Ovary (tissue), 9 donors: ENCODE measurements around the gene YIPF4. TPM values are rescaled to one million over a fixed set of nuclear protein-coding genes. Genes with fewer than 3 reads are reported as not detected.

Source experiments
- DNase-seq, 5 donors: peaks; one replicate each; pipeline ENCODE4 v3.0.0-alpha.2; 2019 to 2020
- H3K27ac ChIP-seq, 2 donors: fragments of 200-600 bp; one replicate each; pipeline versions ENCODE4 v1.5.1 to v1.8.0; 2019 to 2022
- H3K27me3 ChIP-seq: fragments of 200-600 bp; one replicate; pipeline ENCODE4 v1.8.0; 2022
- H3K36me3 ChIP-seq: fragments of 200-600 bp; sonication (generic); one replicate; pipeline ENCODE4 v1.5.1; 2019
- H3K4me1 ChIP-seq: one replicate; pipeline ENCODE4 v1.8.1; 2013; ENCODE audit warnings: mild to moderate bottlenecking, moderate library complexity; ENCODE audit not compliant: insufficient read depth
- H3K4me3 ChIP-seq: fragments of 200-600 bp; sonication (generic); one replicate; pipeline ENCODE4 v1.5.1; 2017
- H3K9me3 ChIP-seq, 2 donors: fragments of 200-600 bp in 1 of 2; sonication (generic) in 1 of 2; one replicate each; pipeline versions ENCODE4 v1.5.1 to v1.8.1; 2013 to 2019; ENCODE audit warnings: mild to moderate bottlenecking in 1 of 2, moderate library complexity in 1 of 2
- CTCF ChIP-seq, 3 donors: fragments of 450-650 bp in 2 of 3; fragments of 200-600 bp in 1 of 3; IDR thresholded peaks; one replicate each; pipeline versions ENCODE4 v1.5.1 to v1.8.0; 2016 to 2022; ENCODE audit warnings: antibody characterized with exemption in 3 of 3, mild to moderate bottlenecking in 1 of 3
- EP300 ChIP-seq: sonication (generic); formaldehyde crosslinking; IDR thresholded peaks from one replicate; pipeline ENCODE4 v1.6.1; 2017; ENCODE audit warnings: antibody characterized with exemption
- POLR2A ChIP-seq: fragments of 450-650 bp; IDR thresholded peaks from one replicate; pipeline ENCODE4 v1.6.1; 2017; ENCODE audit warnings: antibody characterized with exemption, mild to moderate bottlenecking, moderate library complexity
- WGBS, 3 donors: extraction: QIAGEN DNeasy Blood & Tissue Kit in 1 of 3; methylation state at CpG; one replicate each; pipeline versions ENCODE4 v1.1.5 to v1.1.7; 2013 to 2017; 5-methylcytosine and 5-hydroxymethylcytosine counted together
- intact Hi-C, 4 donors: fragments of 100-400 bp; cut with DNase I; formaldehyde crosslinking; loops; one replicate each; pipeline versions ENCODE4 v1.11.0 to v1.15.1; 2022 to 2023
- polyA plus RNA-seq, 2 donors: library from polyadenylated mRNA; stranded (reverse); fragments of 200-250 nt in 1 of 2; fragments of 350-450 nt in 1 of 2; fragmentation: Illumina TruSeq in 1 of 2; extraction: RNeasy Lipid Tissue Mini Kit (QIAGEN cat#74804) in 1 of 2; gene quantifications; one replicate each; pipeline ENCODE4 v1.2.3, GENCODE V29; 2013 to 2014
- total RNA-seq, 7 donors: library from RNA; depleted of rRNA in 2 of 7; stranded (reverse); fragments of >200 nt in 2 of 7; fragmentation: NEBNext Ultra II Directional in 3 of 7; extraction: Animal tissue kit (Norgen Biotek cat#: 25700) in 3 of 7; gene quantifications; one replicate each; pipeline versions ENCODE4 v1.1.0 to v1.2.4, GENCODE V29; 2016 to 2023
- donor health status: DM: no; HTN: no; CAD: no; lungs with moderate emphysema.
- donor health status: DM: no; HTN: no; CAD: no.
- donor health status: Bipolar disorder and iron deficiency.
- donor health status: DM: yes; HTN: yes; CAD: no.
- donor health status: DM: no; HTN: no; CAD: no.
- donor health status: DM: yes; HTN: yes; CAD: no.

Gene YIPF4
- total and polyA plus RNA-seq, 9 donors: 10.3 to 45.0 (median 37.4) TPM

- Histone ChIP-seq H3K27me3 (no peaks in the 10 kb centered on the region), H3K4me1 (no peaks in the 10 kb centered on the region), H3K9me3 (no peaks in the 10 kb centered on the region), H3K36me3 (no peaks in the 10 kb centered on the region), H3K4me3 (no peak overlapping the region), H3K27ac (no peak overlapping the region)
- WGBS, 3 donors: 89 to 92% (median 90%) methylated on average over 5 of the region's 5 CpGs
- DNase-seq: no peak
- intact Hi-C loops: no loop called here
- no peak for TF ChIP-seq CTCF (IDR thresholded peaks at IDR 0.05)
- no peak for TF ChIP-seq EP300
- TF ChIP-seq POLR2A: no peak
Measured at GRCh38 chr2:32235315-32235714, 42.4 kb upstream of the YIPF4 start.

DNA sequence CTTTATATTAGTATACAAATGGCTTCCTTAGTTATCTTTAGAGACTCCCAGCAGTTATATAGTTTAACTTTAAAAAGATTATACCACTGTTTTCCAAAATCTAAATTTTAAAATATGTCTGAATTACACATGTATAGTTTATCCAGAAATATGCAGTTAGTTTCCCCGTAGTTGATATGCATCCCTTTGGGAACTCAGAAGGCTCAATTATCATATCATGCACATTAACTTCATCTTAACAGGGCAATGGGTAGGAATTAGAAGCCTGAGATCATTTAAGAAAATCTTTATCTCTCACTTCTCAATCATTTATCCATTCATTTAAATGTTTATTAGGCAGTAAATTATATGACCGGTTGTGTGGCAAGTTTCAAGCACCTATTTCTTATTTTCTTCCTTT, 40.2 kb upstream of the YIPF4 start:
- 93 to 95% (median 95%) methylated on average over 2 of the region's 2 CpGs for WGBS, 3 donors
- H3K4me3 ChIP-seq: no peak overlapping the region
- intact Hi-C loops: no loop called here
- no peaks in the 10 kb centered on the region for H3K9me3 ChIP-seq
- H3K36me3 ChIP-seq: no peaks in the 10 kb centered on the region
- no peak for DNase-seq
- H3K27me3 ChIP-seq: no peaks in the 10 kb centered on the region
- TF ChIP-seq POLR2A: no peak
- no peak for TF ChIP-seq EP300
- no peak for TF ChIP-seq CTCF (IDR thresholded peaks at IDR 0.05)
- no peak overlapping the region for H3K27ac ChIP-seq
- no peaks in the 10 kb centered on the region for H3K4me1 ChIP-seq

DNA sequence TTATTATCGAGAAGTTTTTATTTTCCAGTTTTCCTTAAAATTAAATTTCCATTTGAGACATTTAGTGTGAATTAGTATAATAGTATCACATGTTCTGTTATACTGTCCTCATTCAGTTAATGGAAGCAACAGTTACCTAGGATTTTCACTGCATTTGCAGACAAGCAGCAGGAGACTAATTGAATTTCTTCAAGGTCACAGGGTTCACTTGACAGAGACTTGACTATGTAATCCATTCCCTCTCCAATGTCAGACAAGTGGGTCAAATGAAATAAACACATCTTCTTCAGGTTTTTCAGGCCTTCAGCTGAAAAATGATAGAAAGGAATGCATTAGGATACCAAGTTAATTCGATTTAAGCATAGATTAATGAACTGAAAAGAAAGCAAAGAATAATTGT, 39.7 kb upstream of the YIPF4 start:
- H3K36me3 ChIP-seq: no peaks in the 10 kb centered on the region
- H3K9me3 ChIP-seq: no peaks in the 10 kb centered on the region
- no peaks in the 10 kb centered on the region for H3K4me1 ChIP-seq
- intact Hi-C loops: no loop called here
- TF ChIP-seq CTCF (IDR thresholded peaks at IDR 0.05) (no peak), EP300 (no peak), POLR2A (no peak)
- H3K27me3 ChIP-seq: no peaks in the 10 kb centered on the region
- no peak overlapping the region for H3K4me3 ChIP-seq
- DNase-seq: no peak
- H3K27ac ChIP-seq: no peak overlapping the region
- WGBS, 3 donors: 84 to 93% (median 85%) methylated on average over 2 of the region's 2 CpGs

DNA sequence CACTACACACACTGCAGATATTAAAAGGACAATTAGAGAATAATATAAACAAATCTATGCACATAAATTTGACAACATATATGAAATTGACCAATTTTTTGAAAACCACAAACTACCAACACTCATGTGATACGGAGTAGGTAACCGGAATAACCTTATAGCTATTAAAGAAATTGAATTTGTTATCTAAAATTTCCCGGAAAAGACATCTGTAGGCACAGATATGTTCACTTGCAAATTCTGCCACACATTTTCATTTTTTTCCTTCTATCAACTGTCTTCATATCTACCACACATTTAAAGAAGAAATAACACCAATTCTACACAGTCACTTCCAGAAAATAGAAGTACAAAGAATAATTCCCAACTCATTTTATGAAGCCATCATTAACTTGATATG, 35.4 kb upstream of the YIPF4 start:
- Histone ChIP-seq H3K36me3 (no peaks in the 10 kb centered on the region), H3K4me1 (no peaks in the 10 kb centered on the region), H3K27ac (no peak overlapping the region), H3K27me3 (no peaks in the 10 kb centered on the region), H3K4me3 (no peak overlapping the region), H3K9me3 (no peaks in the 10 kb centered on the region)
- intact Hi-C loops: no loop called here
- DNase-seq: no peak
- TF ChIP-seq CTCF (IDR thresholded peaks at IDR 0.05) (no peak), EP300 (no peak), POLR2A (no peak)
- WGBS, 3 donors: 92 to 97% (median 95%) methylated on average over 3 of the region's 3 CpGs

- Histone ChIP-seq H3K36me3 (no peaks in the 10 kb centered on the region), H3K27me3 (no peaks in the 10 kb centered on the region), H3K27ac (no peak overlapping the region), H3K9me3 (no peaks in the 10 kb centered on the region), H3K4me1 (no peaks in the 10 kb centered on the region), H3K4me3 (no peak overlapping the region)
- intact Hi-C loops: no loop called here
- TF ChIP-seq CTCF (IDR thresholded peaks at IDR 0.05) (no peak), EP300 (no peak), POLR2A (no peak)
- no peak for DNase-seq
- 84 to 95% (median 90%) methylated on average over 4 of the region's 4 CpGs for WGBS, 3 donors
Measured at GRCh38 chr2:32246911-32247310, 30.8 kb upstream of the YIPF4 start.
